GM12874 (cell line): ENCODE measurements around the gene MYL11.

Experiments used
- TF ChIP-seq, protein P1 (sequence below): IDR thresholded peaks from 2 replicates; pipeline ENCODE4 v1.5.1; 2011; ENCODE audit warnings: low read depth, mild to moderate bottlenecking, control low read depth, low read length, moderate library complexity; ENCODE audit not compliant: insufficient read depth

MYL11 gene

DNA sequence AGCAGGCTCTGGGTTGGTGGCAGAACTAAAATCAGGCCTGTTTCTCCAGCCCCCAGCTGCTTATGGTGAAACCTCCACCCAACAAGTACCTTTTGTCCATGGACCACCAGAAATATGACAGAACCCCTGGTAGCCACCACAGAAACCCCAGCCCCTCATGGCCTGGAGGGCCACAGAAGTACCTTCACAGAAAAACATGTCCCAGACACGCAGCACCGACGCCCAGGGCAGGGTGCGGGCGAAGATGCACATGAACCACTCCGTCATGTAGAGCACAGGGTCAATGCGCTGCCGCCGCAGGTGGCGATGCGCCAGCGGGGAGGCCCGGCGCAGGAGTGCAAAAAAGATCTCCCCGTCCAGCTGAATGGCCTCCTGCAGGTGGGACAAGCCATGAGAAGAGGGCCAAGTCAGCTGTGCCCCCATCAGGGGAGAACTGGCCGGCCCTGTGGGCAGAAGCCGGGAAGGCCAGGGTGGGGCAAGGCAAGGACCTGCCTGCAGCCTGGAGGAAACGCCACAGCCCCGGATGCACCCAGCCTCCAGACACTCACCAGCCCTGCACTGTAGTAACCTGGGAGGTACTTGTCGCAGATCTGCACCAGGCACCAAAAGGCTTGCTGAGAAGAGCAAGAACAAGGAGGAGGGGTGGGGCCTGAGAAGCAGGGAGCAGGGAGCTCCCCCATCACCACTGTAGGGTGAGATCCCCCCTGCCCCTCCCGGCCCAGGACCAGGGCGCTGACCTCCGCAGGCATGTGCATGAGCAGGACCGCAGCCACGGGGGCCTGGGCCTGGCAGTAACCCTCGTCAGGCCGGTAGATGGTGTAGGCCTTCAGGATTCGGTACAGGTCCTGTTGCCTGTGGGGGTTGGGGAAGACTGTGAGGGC, 15.4 kb upstream of the MYL11 start:
- TF ChIP-seq, protein P1, sequence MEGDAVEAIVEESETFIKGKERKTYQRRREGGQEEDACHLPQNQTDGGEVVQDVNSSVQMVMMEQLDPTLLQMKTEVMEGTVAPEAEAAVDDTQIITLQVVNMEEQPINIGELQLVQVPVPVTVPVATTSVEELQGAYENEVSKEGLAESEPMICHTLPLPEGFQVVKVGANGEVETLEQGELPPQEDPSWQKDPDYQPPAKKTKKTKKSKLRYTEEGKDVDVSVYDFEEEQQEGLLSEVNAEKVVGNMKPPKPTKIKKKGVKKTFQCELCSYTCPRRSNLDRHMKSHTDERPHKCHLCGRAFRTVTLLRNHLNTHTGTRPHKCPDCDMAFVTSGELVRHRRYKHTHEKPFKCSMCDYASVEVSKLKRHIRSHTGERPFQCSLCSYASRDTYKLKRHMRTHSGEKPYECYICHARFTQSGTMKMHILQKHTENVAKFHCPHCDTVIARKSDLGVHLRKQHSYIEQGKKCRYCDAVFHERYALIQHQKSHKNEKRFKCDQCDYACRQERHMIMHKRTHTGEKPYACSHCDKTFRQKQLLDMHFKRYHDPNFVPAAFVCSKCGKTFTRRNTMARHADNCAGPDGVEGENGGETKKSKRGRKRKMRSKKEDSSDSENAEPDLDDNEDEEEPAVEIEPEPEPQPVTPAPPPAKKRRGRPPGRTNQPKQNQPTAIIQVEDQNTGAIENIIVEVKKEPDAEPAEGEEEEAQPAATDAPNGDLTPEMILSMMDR: no peak

DNA sequence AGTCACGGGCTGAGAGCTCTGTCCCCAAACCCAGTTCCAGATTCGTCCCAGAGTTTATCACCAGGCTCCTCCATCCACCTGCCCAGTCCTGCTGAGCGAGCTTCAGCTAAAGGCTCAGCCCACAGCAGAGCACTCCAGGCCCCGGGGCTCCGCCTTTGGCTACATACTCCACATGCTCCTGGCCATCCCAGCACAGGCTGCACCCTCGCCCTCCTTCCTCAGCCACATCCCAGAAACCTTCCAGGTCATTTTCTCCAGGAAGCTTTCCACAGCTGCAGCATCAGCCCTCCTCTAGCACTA, 14.8 kb upstream of the MYL11 start:
- TF ChIP-seq, protein P1: no peak

DNA sequence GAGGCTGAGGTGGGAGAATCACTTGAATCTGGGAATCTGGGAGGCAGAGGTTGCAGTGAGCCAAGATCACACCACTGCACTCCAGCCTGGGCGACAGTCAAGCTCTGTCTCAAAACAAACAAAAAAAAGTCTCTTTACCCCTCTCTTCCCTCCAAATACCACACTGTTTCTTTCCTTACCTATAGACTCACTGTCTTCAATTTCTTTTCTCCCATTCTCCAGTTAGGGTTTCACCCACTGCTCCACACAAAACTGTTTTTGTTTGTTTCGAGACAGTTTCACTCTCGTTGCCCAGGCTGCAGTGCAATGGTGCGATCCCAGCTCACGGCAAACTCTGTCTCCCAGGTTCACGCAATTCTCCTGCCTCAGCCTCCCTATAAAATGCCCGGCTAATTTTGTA, 13.4 kb upstream of the MYL11 start:
- TF ChIP-seq, protein P1: no peak

DNA sequence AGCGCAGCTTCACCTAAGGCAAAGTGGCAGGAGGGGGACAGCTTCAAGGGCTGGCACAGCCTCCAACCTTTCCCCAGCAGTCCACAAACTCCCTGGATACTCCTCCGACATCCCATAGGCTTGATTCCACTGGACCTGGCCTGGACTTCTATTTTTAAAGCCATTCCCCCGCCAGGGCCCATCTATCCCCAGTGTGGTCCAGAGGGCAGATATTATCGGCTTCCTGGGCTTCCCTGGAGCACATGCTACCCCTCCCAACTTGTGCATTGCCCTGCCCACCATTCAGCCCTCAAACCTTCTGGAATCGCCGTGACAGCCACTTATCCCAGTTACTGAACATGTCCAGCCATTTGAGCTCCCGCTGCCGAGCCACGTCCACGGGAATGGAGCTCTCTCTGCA, 9.4 kb upstream of the MYL11 start:
- TF ChIP-seq, protein P1: no peak

DNA sequence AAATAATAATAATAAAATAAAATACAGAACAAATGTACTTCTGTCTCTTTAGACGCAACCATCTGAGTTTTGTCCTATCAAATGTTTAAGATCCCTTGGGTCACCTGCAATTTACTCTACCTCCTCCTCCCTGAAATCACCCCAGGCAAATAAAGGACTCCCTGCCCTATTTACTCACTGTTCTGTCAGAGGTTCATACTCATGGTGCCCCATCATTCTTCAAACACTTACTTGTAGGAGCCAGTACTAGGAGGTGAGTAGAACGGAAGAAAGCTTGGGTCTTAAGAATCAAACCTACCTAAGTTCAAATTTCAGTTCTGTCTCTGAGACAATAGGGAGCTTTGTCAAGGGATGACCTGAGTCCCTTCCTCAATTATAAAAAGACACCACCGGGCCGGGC, 8.1 kb upstream of the MYL11 start:
- TF ChIP-seq, protein P1: no peak

DNA sequence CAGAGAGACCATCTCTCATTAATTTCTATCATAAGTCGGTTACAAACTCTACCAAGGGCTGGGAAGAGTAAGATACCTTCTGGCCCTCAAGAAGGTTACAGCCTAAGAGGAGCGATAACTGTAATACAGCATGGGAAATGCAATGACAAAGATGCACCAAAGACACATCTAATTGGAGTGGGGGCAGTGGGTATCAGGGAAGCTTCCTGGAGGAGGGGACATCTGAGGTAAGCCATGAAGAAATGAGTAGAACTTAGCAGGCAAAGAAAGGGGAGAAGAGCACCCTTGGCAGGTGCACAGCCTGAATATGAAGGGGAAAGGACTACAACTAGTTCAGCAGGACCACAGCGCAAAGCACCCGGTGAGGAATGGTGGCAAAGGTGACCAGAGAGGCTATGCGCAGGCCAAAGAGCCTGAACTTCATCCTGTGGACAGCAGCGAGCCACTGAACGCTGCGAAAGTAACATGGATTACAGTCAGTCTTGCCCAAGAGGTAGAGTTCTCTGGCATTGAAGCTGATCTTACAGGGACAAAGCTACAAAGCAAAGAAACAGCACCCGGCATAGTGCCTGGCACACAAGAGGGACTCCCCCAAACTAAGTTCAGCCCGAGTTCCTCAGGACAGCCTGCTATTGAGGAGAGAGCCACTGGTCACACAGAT, 7.1 kb upstream of the MYL11 start:
- TF ChIP-seq, protein P1: no peak

DNA sequence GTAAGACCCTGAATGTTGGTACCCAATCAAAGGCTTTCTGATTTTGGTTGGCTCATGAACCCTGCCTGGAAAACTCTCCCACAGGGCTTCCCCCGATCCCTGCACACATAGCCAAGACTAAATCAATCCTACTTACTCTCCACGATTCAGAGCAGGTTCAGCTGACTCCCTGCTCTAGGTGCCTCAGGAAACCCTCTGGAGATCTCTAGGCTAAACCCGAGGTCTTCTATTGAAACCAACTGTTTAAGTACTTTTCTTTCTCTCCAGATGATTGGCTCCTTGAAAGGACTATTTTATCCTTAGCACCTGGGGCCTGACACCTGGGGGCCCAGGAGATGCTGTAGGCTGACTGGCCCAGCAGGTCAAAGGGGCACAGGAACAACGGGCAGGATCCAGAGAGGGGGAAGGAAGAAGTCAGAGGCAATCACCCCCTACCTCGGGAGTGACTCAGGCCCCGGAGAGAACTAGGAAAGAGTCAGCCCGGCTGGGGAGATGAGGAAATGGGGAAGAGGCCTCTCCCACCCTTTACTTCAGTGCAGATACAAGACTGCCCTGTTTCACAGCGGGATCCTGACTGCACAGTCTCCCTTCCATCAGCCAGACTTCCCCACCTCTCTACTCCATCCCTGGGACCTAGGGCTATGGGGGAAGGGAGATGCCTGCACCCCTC, 6.3 kb upstream of the MYL11 start:
- TF ChIP-seq, protein P1: no peak
